CD8-positive, alpha-beta memory T cell (primary cell): ENCODE data around the gene PPP6R3. TPM values are rescaled to one million over a fixed set of nuclear protein-coding genes. Genes with fewer than 3 reads are reported as not detected.
"Not testable (repeated sequence)": the region's sequence is repeated elsewhere in the genome, so short reads cannot be mapped to it uniquely, and the experiment has no call there.

Source experiments
- CTCF ChIA-PET: fragments of 350-600 bp; sonication (Branson Sonifier 250); formaldehyde crosslinking; loops from one replicate; lab custom pipeline; 2021; ENCODE audit warnings: antibody characterized with exemption; lab: Charles Lee
- POLR2A ChIA-PET: fragments of 350-600 bp; sonication (Branson Sonifier 250); formaldehyde crosslinking; loops from one replicate; lab custom pipeline; 2021; ENCODE audit warnings: antibody characterized with exemption; lab: Charles Lee
- DNase-seq, 5 donors: peaks; one replicate each; pipeline versions ENCODE4 v3.0.0 to v3.0.0-alpha.2; 2020 to 2022; ENCODE audit warnings: mixed read lengths in 1 of 5
- H3K27ac ChIP-seq: one replicate; pipeline ENCODE4 v1.7.0; 2013; ENCODE audit warnings: low read depth, mild to moderate bottlenecking, low read length, moderate library complexity
- H3K27me3 ChIP-seq: 2 replicates; pipeline ENCODE4 v1.7.0; 2013; ENCODE audit warnings: low read length, mild to moderate bottlenecking; ENCODE audit not compliant: insufficient read depth, poor library complexity, severe bottlenecking
- H3K36me3 ChIP-seq: 2 replicates; pipeline ENCODE4 v1.7.0; 2013; ENCODE audit warnings: mild to moderate bottlenecking, low read length, moderate library complexity; ENCODE audit not compliant: insufficient read depth
- H3K4me1 ChIP-seq: 2 replicates; pipeline ENCODE4 v1.7.0; 2013; ENCODE audit warnings: mild to moderate bottlenecking, low read length, moderate library complexity; ENCODE audit not compliant: insufficient read depth
- H3K4me3 ChIP-seq: 2 replicates; pipeline ENCODE4 v1.7.0; 2013; ENCODE audit warnings: mild to moderate bottlenecking, low read length
- H3K9me3 ChIP-seq: 2 replicates; pipeline ENCODE4 v1.7.0; 2013; ENCODE audit warnings: mild to moderate bottlenecking, low read length
- H3K27ac Mint-ChIP-seq, 8 donors: one replicate each; pipeline ENCODE4 v1.8.0; 2020 to 2021; ENCODE audit warnings: mixed read lengths in 8 of 8, mild to moderate bottlenecking in 6 of 8, inconsistent platforms in 3 of 8, moderate library complexity in 3 of 8
- H3K27me3 Mint-ChIP-seq, 2 donors: one replicate each; pipeline ENCODE4 v1.8.0; 2020 to 2021; ENCODE audit warnings: mixed read lengths in 2 of 2, mild to moderate bottlenecking in 1 of 2, moderate library complexity in 1 of 2
- H3K36me3 Mint-ChIP-seq, 3 donors: one replicate each; pipeline ENCODE4 v1.8.0; 2020 to 2021; ENCODE audit warnings: mixed read lengths in 3 of 3, inconsistent platforms in 1 of 3, mild to moderate bottlenecking in 1 of 3
- H3K4me1 Mint-ChIP-seq, 3 donors: one replicate each; pipeline ENCODE4 v1.8.0; 2020 to 2021; ENCODE audit warnings: mixed read lengths in 3 of 3, inconsistent platforms in 1 of 3, mild to moderate bottlenecking in 1 of 3
- H3K4me3 Mint-ChIP-seq, 7 donors: one replicate each; pipeline ENCODE4 v1.8.0; 2020 to 2021; ENCODE audit warnings: mixed read lengths in 7 of 7, mild to moderate bottlenecking in 6 of 7, moderate library complexity in 4 of 7, inconsistent platforms in 2 of 7
- H3K9me3 Mint-ChIP-seq, 5 donors: one replicate each; pipeline ENCODE4 v1.8.0; 2020 to 2022; ENCODE audit warnings: mixed read lengths in 5 of 5, mild to moderate bottlenecking in 3 of 5, moderate library complexity in 2 of 5, inconsistent platforms in 1 of 5
- polyA plus RNA-seq: library from polyadenylated mRNA; unstranded; fragments of 300-500 nt; fragmentation: Illumina TruSeq; gene quantifications from one replicate; pipeline ENCODE4 v1.2.3, GENCODE V29; 2021
- total RNA-seq, 2 experiments: library from RNA; stranded (reverse); gene quantifications; one replicate each; pipeline ENCODE4 v1.2.3, GENCODE V29; 2021

PPP6R3 gene
- total and polyA plus RNA-seq, 3 experiments from 2014 or later = 49.3 to 119 (median 118) TPM

DNA sequence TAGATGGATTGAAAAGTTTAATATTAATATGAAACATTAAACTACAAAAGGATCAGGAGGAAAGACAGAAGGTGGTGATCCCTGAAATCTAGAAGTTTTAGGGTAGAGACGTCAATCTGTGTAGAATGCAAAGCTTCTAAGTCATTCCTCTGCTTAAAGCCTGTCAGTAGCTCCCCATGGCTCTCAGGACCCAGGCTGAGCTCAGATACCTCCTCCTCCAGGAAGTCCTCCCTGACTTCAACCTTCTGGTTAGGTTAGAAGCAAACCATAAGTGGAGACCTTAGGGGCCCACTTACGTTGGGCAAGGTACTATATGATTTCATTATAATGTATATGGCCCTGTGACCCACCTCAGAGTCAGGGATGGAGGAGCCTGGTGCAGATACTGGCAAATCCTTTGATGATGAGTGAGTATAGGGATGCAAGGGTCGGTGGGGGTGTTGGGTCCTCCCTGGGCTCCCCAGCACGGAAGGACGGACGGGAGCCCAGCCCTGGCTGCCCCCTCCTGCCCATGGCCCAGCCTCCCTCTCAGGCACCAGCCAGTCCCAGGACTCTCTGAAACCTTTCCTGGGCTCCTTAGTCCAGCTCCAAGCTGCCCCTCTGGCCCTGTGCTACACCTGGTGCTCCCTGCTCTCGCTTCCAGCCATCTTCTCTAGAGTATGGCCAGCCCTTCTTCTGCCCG is 3.2 kb upstream of the PPP6R3 start:
- Histone ChIP-seq H3K27me3 (no peaks in the 10 kb centered on the region), H3K36me3 (no peaks in the 10 kb centered on the region), H3K9me3 (no peaks in the 10 kb centered on the region), H3K27ac (no peak overlapping the region), H3K4me3 (no peak overlapping the region), H3K4me1 (peaks cover 9% of the 10 kb centered on the region)
- ChIA-PET POLR2A (no interaction called here), CTCF (no interaction called here)
- Mint-ChIP-seq H3K9me3 (no peaks in the 10 kb centered on the region), H3K4me3 (no peak overlapping the region), H3K4me1 (peaks cover 10 to 19% (median 14%) of the 10 kb centered on the region in 3 donors), H3K27ac (peak overlapping the region in 1 of 8 donors; percentile 51), H3K36me3 (peaks cover 0 to 9% (median 0%) of the 10 kb centered on the region in 3 donors), H3K27me3 (peaks cover 3 to 6% of the 10 kb centered on the region in 2 donors)
- DNase-seq = no peak

- ChIA-PET CTCF (no interaction called here), POLR2A (no interaction called here)
- Histone ChIP-seq H3K9me3 (no peaks in the 10 kb centered on the region), H3K4me1 (peaks cover 14% of the 10 kb centered on the region), H3K27me3 (no peaks in the 10 kb centered on the region), H3K36me3 (no peaks in the 10 kb centered on the region), H3K4me3 (no peak overlapping the region), H3K27ac (no peak overlapping the region)
- H3K9me3 Mint-ChIP-seq = no peaks in the 10 kb centered on the region
- H3K4me3 Mint-ChIP-seq = peak overlapping the region in 2 of 7 donors; percentile 33 to 78
- H3K27ac Mint-ChIP-seq = peak overlapping the region in 1 of 8 donors; percentile 51
- peaks cover 3 to 6% of the 10 kb centered on the region in 2 donors for H3K27me3 Mint-ChIP-seq
- H3K4me1 Mint-ChIP-seq = peaks cover 15 to 24% (median 19%) of the 10 kb centered on the region in 3 donors
- no peak for DNase-seq
- peaks cover 0 to 12% (median 0%) of the 10 kb centered on the region in 3 donors for H3K36me3 Mint-ChIP-seq
These were observed 2.7 kb upstream of the PPP6R3 start for GRCh38 chr11:68457898-68458249.

- peak overlapping the region in 1 of 8 donors; percentile 51 for H3K27ac Mint-ChIP-seq
- H3K9me3 Mint-ChIP-seq, CTCF ChIA-PET, H3K36me3 ChIP-seq, H3K27me3 ChIP-seq, H3K27me3 Mint-ChIP-seq, H3K4me3 ChIP-seq, H3K27ac ChIP-seq, DNase-seq, POLR2A ChIA-PET, H3K9me3 ChIP-seq: not testable (repeated sequence)
- H3K36me3 Mint-ChIP-seq = peaks cover 0 to 12% (median 0%) of the 10 kb centered on the region in 3 donors
- H3K4me1 Mint-ChIP-seq = peaks cover 18 to 28% (median 24%) of the 10 kb centered on the region in 3 donors
- peaks cover 19% of the 10 kb centered on the region for H3K4me1 ChIP-seq
- H3K4me3 Mint-ChIP-seq = peak overlapping the region in 3 of 7 donors; percentile 25 to 78 (median 33)
These were observed 2.2 kb upstream of the PPP6R3 start for GRCh38 chr11:68458340-68458739.

DNA sequence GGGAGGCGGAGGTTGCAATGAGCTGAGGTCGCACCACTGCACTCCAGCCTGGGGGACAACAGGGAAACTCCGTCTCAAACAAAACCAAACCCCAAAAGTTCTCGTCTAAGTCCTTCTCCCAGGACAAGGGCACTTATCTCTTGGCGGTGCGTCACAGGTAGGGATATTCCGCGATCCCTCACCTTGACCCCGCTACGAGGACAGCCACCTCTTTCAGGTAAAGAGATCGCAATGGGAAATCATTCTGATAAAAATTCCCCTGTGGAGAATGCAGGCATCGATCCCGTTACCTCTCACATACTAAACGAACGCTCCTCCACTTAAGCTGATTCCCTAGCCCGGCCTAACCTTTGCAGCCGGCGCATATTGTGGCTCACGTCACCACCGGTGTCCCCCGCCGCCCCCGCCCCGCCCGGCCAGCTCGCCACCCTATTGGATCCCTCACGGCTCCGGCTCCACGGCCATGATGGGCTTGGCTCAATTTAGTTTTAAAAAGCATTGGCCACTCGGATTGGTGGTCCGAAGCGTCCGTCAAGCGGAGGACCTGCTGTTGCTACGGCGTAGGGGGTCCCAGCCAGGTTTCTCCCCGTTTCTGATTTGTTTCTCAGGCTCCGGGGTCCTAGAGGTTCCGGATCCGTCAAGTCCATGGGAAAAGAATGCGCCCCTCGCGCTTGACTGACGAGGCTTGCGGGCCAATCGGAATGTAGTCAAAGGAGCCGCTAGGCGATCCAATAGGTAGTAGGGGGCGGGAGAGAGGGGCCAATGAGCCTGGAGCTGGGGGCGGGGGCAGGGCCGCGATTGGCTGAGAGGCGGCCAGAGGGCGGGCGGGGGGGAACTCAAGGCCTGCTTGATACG is 439 bp upstream of the PPP6R3 start:
- CTCF ChIA-PET = interaction anchor here (1.0 to 1.1 kb wide), 2 partner anchors 9 to 63 kb away, joined by 3 to 4 read pairs; no protein-coding TSS in a partner anchor
- peak overlapping the region; percentile 97 to 99 (median 98) for H3K27ac Mint-ChIP-seq
- H3K9me3 Mint-ChIP-seq = no peaks in the 10 kb centered on the region
- Histone ChIP-seq H3K36me3 (no peaks in the 10 kb centered on the region), H3K4me3 (peak overlapping the region; percentile 79), H3K27me3 (no peaks in the 10 kb centered on the region), H3K9me3 (no peaks in the 10 kb centered on the region), H3K27ac (peak overlapping the region; percentile 95), H3K4me1 (peaks cover 34% of the 10 kb centered on the region)
- POLR2A ChIA-PET = interaction anchor here (0.5 to 1.0 kb wide), 7 partner anchors 17 to 589 kb away, joined by 3 to 13 read pairs (median 3); partner anchors contain the start of gene TPCN2
- H3K36me3 Mint-ChIP-seq = peaks cover 0 to 16% (median 0%) of the 10 kb centered on the region in 3 donors
- H3K4me1 Mint-ChIP-seq = peaks cover 33 to 46% (median 41%) of the 10 kb centered on the region in 3 donors
- peak overlapping the region; percentile 95 to 99 (median 97) for H3K4me3 Mint-ChIP-seq
- DNase-seq = peak; percentile 92 to 96 (median 95)
- peaks cover 2 to 3% of the 10 kb centered on the region in 2 donors for H3K27me3 Mint-ChIP-seq

DNA sequence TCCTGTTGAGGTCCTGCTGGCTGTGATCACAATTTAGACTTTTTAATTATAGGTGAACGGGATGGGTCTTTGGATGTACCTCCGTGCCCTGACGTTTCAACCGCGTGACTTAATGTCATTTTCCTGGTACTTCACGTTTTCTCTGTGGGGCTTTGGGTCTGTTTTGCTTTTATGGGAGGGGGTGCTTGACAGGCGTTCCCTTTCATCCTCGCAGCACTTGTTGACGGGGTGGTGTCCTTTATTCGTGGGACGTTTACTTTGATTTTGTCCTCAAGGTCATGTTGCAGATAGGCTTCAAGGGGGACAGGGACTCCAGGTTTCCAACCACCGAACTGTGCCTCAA is 994 bp downstream of the PPP6R3 start:
- Mint-ChIP-seq H3K4me1 (peaks cover 43 to 58% (median 53%) of the 10 kb centered on the region in 3 donors), H3K27me3 (peaks cover 0 to 2% of the 10 kb centered on the region in 2 donors), H3K9me3 (no peaks in the 10 kb centered on the region), H3K27ac (peak overlapping the region; percentile 54 to 97 (median 85)), H3K36me3 (peaks cover 0 to 23% (median 0%) of the 10 kb centered on the region in 3 donors), H3K4me3 (peak overlapping the region; percentile 73 to 95 (median 82))
- POLR2A ChIA-PET = no interaction called here
- Histone ChIP-seq H3K9me3 (no peaks in the 10 kb centered on the region), H3K27me3 (no peaks in the 10 kb centered on the region), H3K4me3 (peak overlapping the region; percentile 78), H3K36me3 (no peaks in the 10 kb centered on the region), H3K4me1 (peaks cover 45% of the 10 kb centered on the region), H3K27ac (peak overlapping the region; percentile 61)
- CTCF ChIA-PET = no interaction called here
- DNase-seq = peak in 1 of 5 donors; percentile 18

GRCh38 chr11:68463714-68464113 is 3.2 kb downstream of the PPP6R3 start:
- Mint-ChIP-seq H3K27me3 (peaks cover 0 to 2% of the 10 kb centered on the region in 2 donors), H3K36me3 (peaks cover 0 to 27% (median 3%) of the 10 kb centered on the region in 3 donors), H3K27ac (peak overlapping the region; percentile 17 to 89 (median 42)), H3K4me1 (peaks cover 59 to 73% (median 71%) of the 10 kb centered on the region in 3 donors), H3K4me3 (peak overlapping the region; percentile 38 to 93 (median 73)), H3K9me3 (no peaks in the 10 kb centered on the region)
- no peak for DNase-seq
- POLR2A ChIA-PET = no interaction called here
- CTCF ChIA-PET = no interaction called here
- H3K27me3 ChIP-seq = no peaks in the 10 kb centered on the region
- H3K4me3 ChIP-seq = peak overlapping the region; percentile 26
- no peak overlapping the region for H3K27ac ChIP-seq
- H3K36me3 ChIP-seq = no peaks in the 10 kb centered on the region
- H3K4me1 ChIP-seq = peaks cover 66% of the 10 kb centered on the region
- H3K9me3 ChIP-seq = no peaks in the 10 kb centered on the region

- Mint-ChIP-seq H3K27ac (peak overlapping the region; percentile 7 to 82 (median 46)), H3K27me3 (peaks cover 0 to 3% of the 10 kb centered on the region in 2 donors), H3K9me3 (no peaks in the 10 kb centered on the region), H3K36me3 (peaks cover 0 to 28% (median 6%) of the 10 kb centered on the region in 3 donors), H3K4me3 (peak overlapping the region in 5 of 7 donors; percentile 44 to 76 (median 54)), H3K4me1 (peaks cover 85 to 94% (median 94%) of the 10 kb centered on the region in 3 donors)
- ChIA-PET POLR2A (no interaction called here), CTCF (no interaction called here)
- Histone ChIP-seq H3K9me3 (no peaks in the 10 kb centered on the region), H3K27ac (no peak overlapping the region), H3K4me1 (peaks cover 94% of the 10 kb centered on the region), H3K36me3 (peaks cover 4% of the 10 kb centered on the region), H3K27me3 (no peaks in the 10 kb centered on the region), H3K4me3 (no peak overlapping the region)
- DNase-seq = no peak
These were observed 6.8 kb downstream of the PPP6R3 start for GRCh38 chr11:68467201-68467834.
